HG02798 (cell line): ENCODE data around the gene CPVL.
A peak's percentile ranks its signal among the peaks of the same experiment; 100 is the strongest.
"Not testable (repeated sequence)": the region's sequence is repeated elsewhere in the genome, so short reads cannot be mapped to it uniquely, and the experiment has no call there.

Source experiments
- ATAC-seq: cut with Tn5 transposase; IDR thresholded peaks from one replicate; pipeline ENCODE4 v1.9.1; 2021; ENCODE audit warnings: mild to moderate bottlenecking; ENCODE audit not compliant: unreplicated experiment, poor library complexity

Gene CPVL

GRCh38 chr7:29122759-29123158 lies 23.6 kb downstream of the CPVL start:
- ATAC-seq: no peak

GRCh38 chr7:29122081-29122480 lies 24.3 kb downstream of the CPVL start:
- no peak for ATAC-seq

GRCh38 chr7:29120955-29121354 lies 25.4 kb downstream of the CPVL start:
- no peak for ATAC-seq

GRCh38 chr7:29119538-29119937 lies 26.8 kb downstream of the CPVL start:
- ATAC-seq: no peak

GRCh38 chr7:29116361-29117200 lies 29.8 kb downstream of the CPVL start:
- no peak for ATAC-seq

- no peak for ATAC-seq
Measured at GRCh38 chr7:29115753-29116152, 30.6 kb downstream of the CPVL start.

GRCh38 chr7:29115130-29115687 lies 31.1 kb downstream of the CPVL start:
- ATAC-seq: no peak

GRCh38 chr7:29114266-29114665 lies 32.1 kb downstream of the CPVL start:
- ATAC-seq: not testable (repeated sequence)

GRCh38 chr7:29113384-29114102 lies 32.8 kb downstream of the CPVL start:
- ATAC-seq: no peak

GRCh38 chr7:29112721-29113120 lies 33.6 kb downstream of the CPVL start:
- no peak for ATAC-seq

GRCh38 chr7:29109899-29110298 lies 36.4 kb downstream of the CPVL start:
- ATAC-seq: no peak

GRCh38 chr7:29109358-29109757 lies 37.0 kb downstream of the CPVL start:
- no peak for ATAC-seq

GRCh38 chr7:29107056-29107455 lies 39.3 kb downstream of the CPVL start:
- ATAC-seq: no peak

- ATAC-seq: no peak
Measured at GRCh38 chr7:29106669-29106988, 39.7 kb downstream of the CPVL start.

GRCh38 chr7:29105752-29106668 lies 40.3 kb downstream of the CPVL start:
- peak; percentile 61 for ATAC-seq

GRCh38 chr7:29105191-29105590 lies 41.1 kb downstream of the CPVL start:
- no peak for ATAC-seq

GRCh38 chr7:29102558-29103151 lies 43.7 kb downstream of the CPVL start:
- ATAC-seq: peak; percentile 44

- no peak for ATAC-seq
Measured at GRCh38 chr7:29100924-29101323, 45.4 kb downstream of the CPVL start.

- ATAC-seq: no peak
Measured at GRCh38 chr7:29099896-29100847, 46.2 kb downstream of the CPVL start.
